Psoas muscle (tissue), 8 donors: Measurements from ENCODE around the gene JPT2. TPM values are rescaled to one million over a fixed set of nuclear protein-coding genes. Genes with fewer than 3 reads are reported as not detected.

Experiments
- ATAC-seq, 4 donors: fragments of 200-7000 bp; cut with Tn5 transposase; one replicate each; pipeline ENCODE4 v1.9.1; 2020; ENCODE audit warnings: moderate library complexity in 3 of 4, mild to moderate bottlenecking in 2 of 4
- DNase-seq, 2 donors: peaks; one replicate each; pipeline ENCODE4 v3.0.0-alpha.2; 2020
- H3K27ac ChIP-seq: fragments of 200-600 bp; one replicate; pipeline ENCODE4 v1.8.0; 2022
- H3K27me3 ChIP-seq, 3 donors: fragments of 200-600 bp in 1 of 3; one replicate each; pipeline versions ENCODE4 v1.6.1 to v1.8.0; 2013 to 2022; ENCODE audit warnings: low read length in 2 of 3, mild to moderate bottlenecking in 2 of 3, moderate library complexity in 1 of 3; ENCODE audit not compliant: insufficient read depth in 3 of 3
- H3K36me3 ChIP-seq, 2 donors: fragments of 200-600 bp in 1 of 2; one replicate each; pipeline versions ENCODE4 v1.6.1 to v1.8.0; 2013 to 2022; ENCODE audit warnings: low read depth in 1 of 2, mild to moderate bottlenecking in 1 of 2, moderate library complexity in 1 of 2; ENCODE audit not compliant: insufficient read depth in 1 of 2
- H3K4me1 ChIP-seq: fragments of 200-600 bp; one replicate; pipeline ENCODE4 v1.8.0; 2022
- H3K4me3 ChIP-seq: fragments of 200-600 bp; one replicate; pipeline ENCODE4 v1.8.0; 2022; ENCODE audit warnings: mild to moderate bottlenecking
- H3K9me3 ChIP-seq: fragments of 200-600 bp; one replicate; pipeline ENCODE4 v1.8.0; 2022
- WGBS, 3 donors: extraction: QIAGEN DNeasy Blood & Tissue Kit; methylation state at CpG; one replicate each; pipeline versions ENCODE4 v1.1.6 to v1.1.7; 2013; 5-methylcytosine and 5-hydroxymethylcytosine counted together
- intact Hi-C, 2 donors: fragments of 100-400 bp; cut with DNase I; formaldehyde crosslinking; loops; one replicate each; pipeline versions ENCODE4 v1.11.0 to v1.14.2; 2022
- polyA plus RNA-seq, 3 donors: library from polyadenylated mRNA; stranded (reverse); fragments of 200-250 nt; gene quantifications; one replicate each; pipeline ENCODE4 v1.2.3, GENCODE V29; 2013
- total RNA-seq, 4 donors: library from RNA; stranded (reverse); fragmentation: NEBNext Ultra II Directional in 2 of 4; extraction: Animal tissue kit (Norgen Biotek cat#: 25700) in 2 of 4; gene quantifications; one replicate each; pipeline versions ENCODE4 v1.2.1 to v1.2.4, GENCODE V29; 2021 to 2023
- TF ChIP-seq, protein P1 (sequence below): fragments of 200-600 bp; IDR thresholded peaks from one replicate; pipeline ENCODE4 v1.8.0; 2022; ENCODE audit warnings: antibody characterized with exemption
- donor health status: healthy with polysubstance abuse.
- donor health status: DM: no; HTN: no; CAD: no; lungs with moderate emphysema.
- donor health status: Bipolar disorder and iron deficiency.
- donor health status: healthy.
- donor health status: DM: yes; HTN: yes; CAD: no.
- donor health status: DM: no; HTN: no; CAD: no.
- donor health status: DM: no; HTN: no; CAD: no.
- donor health status: DM: yes; HTN: yes; CAD: no.

Gene JPT2
- total and polyA plus RNA-seq, 7 donors, result 14.4 to 30.6 (median 24.1) TPM

DNA sequence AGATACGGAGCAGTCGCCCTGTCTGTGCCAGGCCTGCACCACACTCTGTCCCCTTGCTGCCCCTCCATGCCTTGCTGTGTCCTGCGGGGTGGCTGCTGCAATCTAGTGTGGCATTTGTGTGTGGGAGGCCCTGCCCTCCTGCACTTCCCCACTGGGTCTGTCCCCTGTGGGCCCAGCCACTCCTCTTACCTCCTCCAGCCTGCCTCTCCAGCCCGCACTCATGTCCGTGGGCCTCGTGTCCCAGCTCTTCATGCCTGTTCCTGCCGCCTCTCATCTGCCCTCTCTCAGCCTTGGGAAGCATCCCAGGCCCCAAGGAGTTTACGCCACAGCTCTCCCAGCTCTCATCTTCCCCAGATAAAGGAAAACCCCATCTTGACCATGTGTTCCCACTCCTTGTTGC, 39.3 kb upstream of the JPT2 start:
- Histone ChIP-seq H3K4me1 (peaks cover 23% of the 10 kb centered on the region), H3K36me3 (peaks cover 0 to 65% of the 10 kb centered on the region in 2 donors), H3K9me3 (no peaks in the 10 kb centered on the region), H3K27me3 (no peaks in the 10 kb centered on the region), H3K4me3 (no peak overlapping the region), H3K27ac (no peak overlapping the region)
- ATAC-seq, result no peak
- intact Hi-C loops, result no loop called here
- TF ChIP-seq, protein P1, sequence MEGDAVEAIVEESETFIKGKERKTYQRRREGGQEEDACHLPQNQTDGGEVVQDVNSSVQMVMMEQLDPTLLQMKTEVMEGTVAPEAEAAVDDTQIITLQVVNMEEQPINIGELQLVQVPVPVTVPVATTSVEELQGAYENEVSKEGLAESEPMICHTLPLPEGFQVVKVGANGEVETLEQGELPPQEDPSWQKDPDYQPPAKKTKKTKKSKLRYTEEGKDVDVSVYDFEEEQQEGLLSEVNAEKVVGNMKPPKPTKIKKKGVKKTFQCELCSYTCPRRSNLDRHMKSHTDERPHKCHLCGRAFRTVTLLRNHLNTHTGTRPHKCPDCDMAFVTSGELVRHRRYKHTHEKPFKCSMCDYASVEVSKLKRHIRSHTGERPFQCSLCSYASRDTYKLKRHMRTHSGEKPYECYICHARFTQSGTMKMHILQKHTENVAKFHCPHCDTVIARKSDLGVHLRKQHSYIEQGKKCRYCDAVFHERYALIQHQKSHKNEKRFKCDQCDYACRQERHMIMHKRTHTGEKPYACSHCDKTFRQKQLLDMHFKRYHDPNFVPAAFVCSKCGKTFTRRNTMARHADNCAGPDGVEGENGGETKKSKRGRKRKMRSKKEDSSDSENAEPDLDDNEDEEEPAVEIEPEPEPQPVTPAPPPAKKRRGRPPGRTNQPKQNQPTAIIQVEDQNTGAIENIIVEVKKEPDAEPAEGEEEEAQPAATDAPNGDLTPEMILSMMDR, result no peak
- no peak for DNase-seq
- WGBS, 3 donors, result 86 to 95% (median 93%) methylated on average over 8 of the region's 8 CpGs

DNA sequence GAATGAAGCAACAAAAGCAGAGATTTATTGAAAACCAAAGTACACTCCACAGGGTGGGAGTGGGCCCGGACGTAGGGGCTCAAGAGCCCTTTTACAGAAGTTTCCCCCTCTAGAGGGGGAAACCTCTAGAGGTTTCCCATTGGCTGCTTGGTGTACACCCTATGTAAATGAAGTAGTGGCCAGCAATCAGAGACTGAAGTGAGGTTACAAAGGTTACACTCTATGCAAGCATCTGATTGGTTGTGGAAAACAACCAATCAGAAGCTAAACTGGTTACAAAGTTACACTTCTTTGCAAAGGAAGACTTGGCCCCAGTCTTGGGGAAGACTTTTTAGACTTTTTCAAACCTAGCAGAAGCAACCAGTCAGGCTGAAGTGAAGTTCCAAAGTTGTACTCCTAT, 38.8 kb upstream of the JPT2 start:
- TF ChIP-seq, protein P1, result no peak
- intact Hi-C loops, result no loop called here
- no peak for DNase-seq
- ATAC-seq, result no peak
- peaks cover 28% of the 10 kb centered on the region for H3K4me1 ChIP-seq
- H3K27ac ChIP-seq, result no peak overlapping the region
- 84 to 87% (median 86%) methylated on average over 2 of the region's 2 CpGs for WGBS, 3 donors
- no peaks in the 10 kb centered on the region for H3K27me3 ChIP-seq
- no peaks in the 10 kb centered on the region for H3K9me3 ChIP-seq
- H3K36me3 ChIP-seq, result peaks cover 0 to 60% of the 10 kb centered on the region in 2 donors
- no peak overlapping the region for H3K4me3 ChIP-seq

DNA sequence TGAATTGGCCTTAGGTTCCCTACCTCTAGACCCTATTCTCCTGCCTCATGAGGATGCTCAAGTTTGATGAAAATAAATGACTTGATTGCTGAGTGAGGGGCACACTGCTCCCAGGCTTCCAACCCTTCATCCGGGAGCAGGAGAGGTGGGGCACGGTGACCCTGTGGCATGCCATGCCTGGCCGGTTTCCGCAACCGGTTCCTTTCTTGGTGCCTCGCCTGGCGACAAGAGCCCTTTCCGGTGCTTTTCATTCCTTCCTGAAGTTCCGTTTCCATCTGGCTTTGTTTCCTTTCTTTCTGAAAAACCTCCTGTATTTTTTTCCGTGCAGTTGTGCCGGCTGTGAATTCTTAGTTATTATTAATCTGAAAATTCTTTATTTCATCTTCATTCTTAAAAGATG, 38.2 kb upstream of the JPT2 start:
- no peak overlapping the region for H3K4me3 ChIP-seq
- WGBS, 3 donors, result 75 to 85% (median 76%) methylated on average over 11 of the region's 11 CpGs
- H3K27me3 ChIP-seq, result no peaks in the 10 kb centered on the region
- H3K4me1 ChIP-seq, result peaks cover 30% of the 10 kb centered on the region
- H3K27ac ChIP-seq, result no peak overlapping the region
- intact Hi-C loops, result no loop called here
- TF ChIP-seq, protein P1, result no peak
- DNase-seq, result no peak
- H3K9me3 ChIP-seq, result no peaks in the 10 kb centered on the region
- peaks cover 0 to 54% of the 10 kb centered on the region in 2 donors for H3K36me3 ChIP-seq
- ATAC-seq, result no peak

DNA sequence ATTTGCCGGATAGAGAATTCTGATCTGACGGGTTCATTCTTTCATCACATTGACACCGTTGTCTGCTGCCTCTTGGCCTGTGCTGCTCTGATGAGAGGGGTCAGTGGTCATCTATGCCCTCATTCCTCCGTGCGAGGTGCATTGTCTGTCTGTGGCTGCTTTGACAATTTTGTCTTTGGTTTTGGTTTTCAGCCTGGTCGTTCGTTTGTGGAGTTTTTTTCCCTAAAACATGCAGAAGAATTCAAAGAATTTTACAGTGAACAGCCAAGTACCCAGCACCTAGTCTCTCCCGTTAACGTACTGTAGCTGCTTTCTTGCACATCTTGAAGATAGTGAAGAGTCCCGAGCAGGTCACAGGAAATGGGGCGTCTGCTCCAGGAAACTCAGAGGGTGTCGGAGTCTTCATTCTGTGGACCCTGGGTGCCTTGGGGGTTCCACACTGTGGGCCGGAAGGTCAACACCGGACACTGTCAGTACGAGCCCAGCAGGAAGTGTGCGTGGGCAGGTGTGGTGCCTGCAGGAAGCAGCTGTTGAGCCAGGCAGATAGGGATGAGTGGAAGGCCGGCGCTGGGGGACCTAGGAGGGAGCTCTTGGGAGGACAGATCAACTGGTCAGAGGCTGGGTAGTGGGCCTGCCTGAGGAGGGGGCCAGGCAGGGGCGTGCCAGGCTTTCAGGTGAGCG, 37.7 kb upstream of the JPT2 start:
- intact Hi-C loops, result no loop called here
- Histone ChIP-seq H3K9me3 (no peaks in the 10 kb centered on the region), H3K27me3 (no peaks in the 10 kb centered on the region), H3K36me3 (peaks cover 0 to 52% of the 10 kb centered on the region in 2 donors), H3K4me3 (no peak overlapping the region), H3K27ac (no peak overlapping the region), H3K4me1 (peaks cover 30% of the 10 kb centered on the region)
- ATAC-seq (no peak), DNase-seq (no peak)
- WGBS, 3 donors, result 75 to 81% (median 75%) methylated on average over 20 of the region's 20 CpGs
- TF ChIP-seq, protein P1, result no peak

DNA sequence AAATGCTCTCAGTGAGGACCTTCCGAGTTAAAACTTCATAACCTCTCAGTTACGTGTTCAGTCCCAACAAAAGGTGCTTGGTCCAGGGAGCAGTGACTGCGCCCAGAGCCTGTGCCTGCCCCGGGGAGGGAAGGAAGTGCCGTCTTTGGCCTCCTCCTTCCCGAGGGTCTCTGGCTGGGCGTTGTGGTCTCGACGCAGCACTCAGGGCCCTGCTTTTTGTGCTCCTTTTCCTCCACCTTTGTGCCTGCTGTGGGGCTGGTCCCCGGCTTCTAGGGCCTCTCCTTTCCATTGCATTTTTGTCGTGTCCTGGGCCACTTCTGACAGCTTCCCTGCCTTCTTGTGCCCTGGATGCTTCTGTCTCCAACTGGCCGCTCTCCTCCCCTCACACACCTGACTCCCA, 36.8 kb upstream of the JPT2 start:
- Histone ChIP-seq H3K4me1 (peaks cover 34% of the 10 kb centered on the region), H3K4me3 (no peak overlapping the region), H3K27me3 (no peaks in the 10 kb centered on the region), H3K27ac (no peak overlapping the region), H3K9me3 (no peaks in the 10 kb centered on the region), H3K36me3 (peaks cover 0 to 60% of the 10 kb centered on the region in 2 donors)
- 88 to 91% (median 90%) methylated on average over 12 of the region's 12 CpGs for WGBS, 3 donors
- intact Hi-C loops, result no loop called here
- TF ChIP-seq, protein P1, result no peak
- ATAC-seq (no peak), DNase-seq (no peak)
